ENCODE results near the gene ID1.
"Not testable (repeated sequence)": the region's sequence is repeated elsewhere in the genome, so short reads cannot be mapped to it uniquely, and the experiment has no call there.

ID1 gene

GRCh38 chr20:31573555-31574321 is 31.4 kb upstream of the ID1 start:
- DNase-seq (ENCODE audit: low read depth in 2 of 2): no peak

DNA sequence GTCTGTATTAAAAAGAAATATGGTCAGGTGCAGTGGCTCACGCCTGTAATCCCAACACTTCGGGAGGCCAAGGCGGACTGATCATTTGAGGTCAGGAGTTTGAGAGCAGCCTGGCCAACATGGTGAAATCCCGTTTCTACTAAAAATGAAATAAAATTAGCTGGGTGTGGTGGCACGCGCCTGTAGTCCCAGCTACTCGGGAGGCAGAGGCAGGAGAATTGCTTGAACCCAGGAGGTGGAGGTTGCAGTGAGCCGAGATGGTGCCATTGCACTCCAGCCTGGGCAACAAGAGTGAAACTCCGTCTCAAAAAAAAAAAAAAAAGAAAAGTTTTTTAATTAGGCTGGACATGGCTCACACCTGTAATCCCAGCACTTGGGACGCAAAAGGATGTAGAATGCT is 30.1 kb upstream of the ID1 start:
- not testable (repeated sequence) for DNase-seq (ENCODE audit: low read depth in 2 of 2)

DNA sequence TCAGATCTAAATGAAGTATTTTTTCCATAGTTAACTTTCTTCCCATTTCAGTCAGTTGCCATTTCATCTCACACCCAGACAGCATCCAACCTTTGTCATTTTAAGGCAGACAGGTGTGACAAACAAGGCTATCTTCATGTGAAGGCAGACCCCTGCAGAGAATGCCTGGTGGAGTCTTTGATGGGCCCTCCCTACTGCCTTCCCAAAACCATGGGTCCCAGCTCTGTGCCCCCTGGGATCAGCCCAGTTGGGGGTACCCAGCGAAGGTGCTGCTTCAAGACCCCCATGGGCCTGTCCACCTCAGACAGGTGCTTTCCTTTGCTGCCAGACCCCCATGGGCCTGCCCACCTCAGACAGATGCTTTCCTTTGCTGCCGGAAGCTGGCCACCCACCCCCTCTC is 28.3 kb upstream of the ID1 start:
- DNase-seq (ENCODE audit: low read depth in 2 of 2): no peak

- no peak for DNase-seq (ENCODE audit: low read depth in 2 of 2)
Measured at GRCh38 chr20:31577194-31577593, 27.9 kb upstream of the ID1 start.

GRCh38 chr20:31578448-31579138 is 26.5 kb upstream of the ID1 start:
- no peak for DNase-seq (ENCODE audit: low read depth in 2 of 2)

DNA sequence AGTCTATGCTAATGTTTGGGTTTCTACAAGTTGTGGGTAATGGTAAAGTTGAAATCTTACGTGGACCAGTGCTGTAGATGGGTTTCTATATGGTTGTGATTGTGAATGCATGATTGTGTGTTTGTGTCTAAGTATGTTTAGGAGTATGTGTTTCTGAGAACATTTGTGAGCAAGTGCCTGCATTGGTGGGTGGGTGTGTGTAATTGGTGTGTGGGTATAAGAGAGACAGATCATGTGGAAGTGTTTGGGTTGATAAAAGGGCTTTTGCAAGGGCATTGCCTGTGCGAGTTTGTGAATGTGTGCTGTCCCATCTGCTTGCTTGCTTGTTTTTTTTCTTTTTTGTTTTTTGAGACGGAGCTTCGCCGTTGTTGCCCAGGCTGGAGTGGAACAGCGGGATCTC is 25.8 kb upstream of the ID1 start:
- no peak for DNase-seq (ENCODE audit: low read depth in 2 of 2)

DNA sequence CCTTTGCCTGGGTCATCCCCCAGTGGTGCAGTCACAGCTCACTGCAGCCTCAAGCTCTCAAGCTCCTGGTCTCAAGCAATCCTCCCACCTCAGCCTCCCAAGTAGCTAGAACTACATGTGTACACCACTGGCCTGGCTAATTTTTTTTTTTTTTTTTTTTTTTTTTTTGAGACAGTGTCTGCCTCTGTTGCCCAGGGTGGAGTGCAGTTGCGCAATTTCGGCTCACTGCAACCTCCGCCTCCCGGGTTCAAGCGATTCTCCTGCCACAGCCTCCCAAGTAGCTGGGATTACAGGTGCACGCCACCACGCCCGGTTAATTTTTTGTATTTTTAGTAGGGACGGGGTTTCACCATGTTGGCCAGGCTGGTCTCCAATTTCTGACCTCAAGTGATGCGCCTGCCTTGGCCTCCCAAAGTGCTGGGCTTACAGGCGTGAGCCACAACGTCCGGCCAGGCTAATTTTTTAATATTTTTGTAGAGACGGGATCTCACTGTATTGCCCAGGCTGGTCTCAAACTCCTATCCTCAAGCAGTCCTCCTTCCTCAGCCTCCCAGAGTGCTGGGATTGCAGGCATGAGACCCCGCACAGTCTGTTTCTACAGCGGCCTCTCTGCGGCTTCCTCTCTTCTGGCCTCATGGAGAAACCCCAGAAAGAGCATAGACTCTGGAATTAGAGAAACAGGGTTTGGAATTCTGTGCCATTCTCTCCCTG is 25.0 kb upstream of the ID1 start:
- not testable (repeated sequence) for DNase-seq (ENCODE audit: low read depth in 2 of 2)

- DNase-seq (ENCODE audit: low read depth in 2 of 2): no peak
Measured at GRCh38 chr20:31580706-31581105, 24.4 kb upstream of the ID1 start.

GRCh38 chr20:31581391-31581790 is 23.7 kb upstream of the ID1 start:
- no peak for DNase-seq (ENCODE audit: low read depth in 2 of 2)

GRCh38 chr20:31587545-31588389 is 17.3 kb upstream of the ID1 start:
- no peak for DNase-seq (ENCODE audit: low read depth in 2 of 2)

DNA sequence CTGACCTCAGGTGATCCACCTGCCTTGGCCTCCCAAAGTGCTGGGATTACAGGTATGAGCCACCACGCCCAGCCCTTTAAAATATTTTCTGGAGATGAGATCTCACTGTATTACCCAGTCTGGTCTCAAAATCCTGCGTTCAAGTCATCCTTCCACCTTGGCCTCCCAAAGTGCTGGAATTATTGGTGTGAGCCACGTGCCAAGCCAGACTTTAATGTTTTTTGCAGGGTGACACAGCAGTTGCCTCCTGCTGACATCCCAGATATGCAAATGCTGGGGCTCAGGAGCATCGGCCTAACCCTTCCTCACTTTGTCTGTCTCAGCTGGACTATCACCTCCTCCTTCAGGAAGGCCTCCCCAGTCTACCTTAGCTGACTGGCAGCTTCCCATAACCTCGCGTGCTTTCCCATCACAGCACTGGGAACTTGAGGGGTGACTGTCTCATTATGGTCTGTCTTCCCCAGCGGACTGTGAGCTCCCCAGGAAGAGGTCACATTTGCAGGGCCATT is 14.3 kb upstream of the ID1 start:
- no peak for DNase-seq (ENCODE audit: low read depth in 2 of 2)

DNA sequence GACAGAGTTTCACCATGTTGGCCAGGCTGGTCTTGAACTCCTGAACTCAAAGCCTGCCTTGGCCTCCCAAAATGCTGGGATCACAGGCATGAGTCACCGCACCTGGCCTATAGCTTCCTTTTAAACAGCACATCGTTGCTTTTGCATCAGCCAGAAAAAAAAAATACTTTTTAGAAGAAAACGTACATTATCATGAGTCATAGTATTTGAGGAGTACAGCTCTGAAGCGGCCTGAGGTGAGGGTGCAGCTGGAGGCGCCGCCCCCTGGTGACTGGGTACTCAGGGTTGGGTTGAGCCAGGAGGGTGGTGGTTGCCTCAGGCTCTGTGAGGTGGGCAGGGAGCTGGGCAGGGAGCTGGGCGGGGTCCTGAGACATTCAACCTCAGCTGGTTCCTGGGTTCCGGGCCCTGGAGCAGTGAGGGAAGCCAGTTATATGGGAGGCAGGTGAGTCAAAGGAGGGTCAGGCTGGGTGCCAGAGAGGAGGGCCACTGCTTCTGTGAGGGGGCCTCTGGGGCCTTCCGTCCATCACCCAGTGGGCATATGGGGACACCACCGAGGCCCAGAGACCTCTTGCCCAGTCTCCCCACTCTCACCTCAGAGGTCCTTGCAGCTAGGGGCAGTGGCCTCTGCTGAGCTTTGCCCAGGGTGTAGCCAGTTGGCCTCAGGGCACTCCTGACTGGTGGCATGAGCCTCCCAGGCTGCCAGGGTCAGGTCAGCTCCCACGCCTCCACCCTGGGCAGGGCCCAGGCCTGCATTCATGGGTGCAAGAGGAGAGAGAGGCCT is 11.7 kb upstream of the ID1 start:
- no peak for DNase-seq (ENCODE audit: low read depth in 2 of 2)

DNA sequence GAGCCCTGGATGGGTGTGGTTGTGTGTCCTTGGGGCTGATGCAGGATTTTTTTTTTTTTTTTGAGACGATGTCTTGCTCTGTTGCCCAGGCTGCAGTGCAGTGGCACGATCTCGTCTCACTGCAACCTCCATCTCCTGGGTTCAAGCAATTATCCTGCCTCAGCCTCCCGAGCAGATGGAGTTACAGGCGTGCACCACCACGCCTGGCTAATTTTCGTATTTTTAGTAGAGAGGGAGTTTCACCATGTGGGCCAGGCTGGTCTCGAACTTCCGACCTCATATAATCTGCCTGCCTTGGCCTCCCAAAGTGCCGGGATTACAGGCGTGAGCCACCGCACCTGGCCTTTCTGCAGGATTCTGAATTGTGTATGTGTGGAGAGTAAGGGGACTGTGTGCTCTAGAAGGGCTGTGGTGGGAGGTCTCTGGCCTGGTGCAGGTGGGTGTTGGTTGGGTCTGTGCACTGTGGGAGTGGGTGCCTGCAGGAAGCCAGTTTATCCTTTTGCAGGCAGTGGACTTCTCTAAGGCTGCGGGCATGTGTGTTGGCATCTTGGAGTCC is 11.0 kb upstream of the ID1 start:
- no peak for DNase-seq (ENCODE audit: low read depth in 2 of 2)

DNA sequence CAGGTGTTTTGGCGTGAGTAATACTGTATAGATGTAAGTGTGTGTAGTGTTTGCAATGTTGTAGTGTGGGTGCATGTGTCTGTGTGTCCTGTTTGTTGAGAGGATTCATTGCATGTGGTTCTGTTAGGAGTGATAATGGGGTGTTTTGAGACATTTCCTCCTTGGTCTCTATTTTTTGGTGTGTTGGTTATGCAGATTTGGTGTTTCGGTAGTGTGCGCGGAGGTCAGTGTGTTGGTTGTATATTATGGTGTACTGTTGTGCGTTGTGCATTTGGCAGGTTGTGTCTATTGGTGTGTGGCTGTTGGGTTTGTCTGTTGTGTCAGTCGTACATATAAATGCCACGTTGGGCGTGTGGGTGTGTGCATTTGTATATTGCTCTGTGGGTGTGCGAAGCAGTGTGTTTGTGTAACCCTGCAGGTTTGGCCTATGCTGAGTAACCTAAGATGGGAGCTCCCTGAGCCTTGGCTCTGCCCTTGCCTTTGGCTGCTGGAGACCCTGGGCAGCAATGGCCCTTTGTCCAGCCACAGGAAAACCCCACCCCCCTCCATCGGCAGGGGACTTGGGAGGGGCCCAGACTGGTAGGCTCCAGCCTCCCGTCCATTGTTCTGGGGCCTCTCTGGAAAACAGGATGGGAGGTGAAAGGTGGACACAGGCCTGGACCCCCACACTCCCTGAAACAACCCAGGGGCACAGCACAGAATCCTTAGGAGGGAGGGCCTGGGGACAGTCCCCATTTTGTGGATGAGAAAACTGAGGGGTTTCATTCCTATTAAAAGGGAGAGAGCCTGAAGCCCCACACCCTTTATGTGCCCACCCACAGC is 10.3 kb upstream of the ID1 start:
- no peak for DNase-seq (ENCODE audit: low read depth in 2 of 2)

DNA sequence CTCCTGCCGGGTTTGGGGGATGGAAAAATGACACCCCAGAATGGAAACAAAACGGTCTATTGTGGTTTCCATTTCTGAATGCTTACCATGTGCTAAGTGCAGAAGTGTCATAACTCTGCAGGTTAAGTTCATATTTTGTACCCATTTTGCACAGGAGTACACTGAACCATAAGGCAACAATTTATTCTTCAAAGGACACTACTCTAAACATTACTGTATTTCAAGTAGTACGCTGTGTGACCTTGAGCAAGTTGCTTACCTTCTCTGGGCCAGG is 9.8 kb upstream of the ID1 start:
- DNase-seq (ENCODE audit: low read depth in 2 of 2): no peak

- no peak for DNase-seq (ENCODE audit: low read depth in 2 of 2)
Measured at GRCh38 chr20:31595654-31596411, 9.3 kb upstream of the ID1 start.

GRCh38 chr20:31596412-31596715 is 8.7 kb upstream of the ID1 start:
- not testable (repeated sequence) for DNase-seq (ENCODE audit: low read depth in 2 of 2)

DNA sequence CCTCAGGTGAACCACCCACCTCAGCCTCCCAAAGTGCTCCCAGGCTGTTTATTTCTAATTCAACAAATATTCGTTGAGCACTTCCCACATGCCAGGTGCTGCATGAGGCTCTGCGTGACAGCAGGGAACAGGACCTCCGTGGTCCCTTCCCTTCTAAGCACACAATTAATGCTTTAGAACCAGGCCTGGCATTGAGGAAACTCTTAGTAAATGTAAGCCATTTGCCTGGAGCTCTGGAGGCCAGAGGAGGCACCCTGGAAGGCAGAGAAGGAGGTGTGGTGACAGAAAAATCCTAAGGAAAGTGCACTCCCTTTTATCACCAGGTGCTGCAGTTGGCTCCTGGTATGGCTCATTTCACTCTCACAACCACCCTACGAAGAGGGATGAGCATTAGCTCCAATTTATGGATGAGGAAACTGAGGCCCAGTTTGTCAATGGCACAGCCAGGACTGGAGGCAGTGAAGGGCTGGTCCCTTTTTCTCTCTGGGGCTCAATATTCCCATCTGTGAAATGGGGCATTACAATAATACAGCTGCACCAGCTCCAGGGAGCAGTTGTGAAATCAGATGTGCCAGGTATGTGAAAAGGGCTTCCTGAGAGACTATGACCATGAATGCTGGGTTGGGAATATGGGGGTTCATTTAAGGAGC is 8.1 kb upstream of the ID1 start:
- DNase-seq (ENCODE audit: low read depth in 2 of 2): no peak

DNA sequence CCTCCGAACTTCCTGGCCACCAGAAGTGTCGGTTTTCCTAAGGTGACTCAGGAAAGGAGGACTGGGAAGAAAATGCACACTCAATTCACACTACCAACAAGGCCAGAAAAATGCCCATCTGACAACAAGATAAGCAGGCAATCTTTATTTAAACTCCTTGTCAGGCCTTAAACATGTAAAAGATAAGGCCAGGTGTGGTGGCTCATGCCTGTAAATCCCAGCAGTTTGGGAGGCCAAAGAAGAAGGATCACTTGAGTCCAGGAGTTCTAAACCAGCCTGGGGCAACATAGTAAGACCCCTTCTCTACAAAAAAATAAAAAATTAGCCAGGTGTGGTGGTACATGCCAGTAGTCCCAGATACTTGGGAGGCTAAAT is 7.6 kb upstream of the ID1 start:
- DNase-seq (ENCODE audit: low read depth in 2 of 2): no peak

All from stimulated activated CD4-positive, alpha-beta T cell treated with anti-CD3 and anti-CD28 coated beads, Interleukin-4, amount 100 ng/mL, for 48 hours (primary cell).